ENCODE data around the gene DYNLT4.

- TF ChIP-seq CTCF (IDR thresholded peaks at IDR 0.05) (no peak), POLR2AphosphoS5 (IDR thresholded peaks at IDR 0.05) (no peak)
Measured at GRCh38 chr1:44810101-44810761, 3.1 kb upstream of the DYNLT4 start.
